Neural cell (in vitro differentiated cells): Measurements from ENCODE around the gene ZFPL1. TPM values are rescaled to one million over a fixed set of nuclear protein-coding genes. Genes with fewer than 3 reads are reported as not detected.

Experiments
- H2AFZ ChIP-seq: fragments of 200-600, 300-800 bp; sonication (generic), shearing (Covaris generic); 2 replicates; pipeline ENCODE4 v1.6.0; 2014; ENCODE audit warnings: low read depth, mild to moderate bottlenecking, antibody characterized with exemption, low read length, moderate library complexity
- H3F3A ChIP-seq: fragments of 200-600 bp; shearing (Covaris generic); 2 replicates; pipeline ENCODE4 v1.6.1; 2016; ENCODE audit warnings: mild to moderate bottlenecking, moderate library complexity, mixed read lengths, antibody characterized with exemption, low read length; ENCODE audit not compliant: insufficient read depth, poor library complexity, severe bottlenecking
- H3K27ac ChIP-seq: fragments of 200-600, 300-800 bp; sonication (generic), shearing (Covaris generic); 2 replicates; pipeline ENCODE4 v1.5.1; 2014; ENCODE audit warnings: mild to moderate bottlenecking, low read length, moderate library complexity
- H3K27me3 ChIP-seq: fragments of 300-800, 200-600 bp; sonication (generic), shearing (Covaris generic); 2 replicates; pipeline ENCODE4 v1.6.0; 2014; ENCODE audit warnings: mild to moderate bottlenecking, low read depth, low read length, moderate library complexity; ENCODE audit not compliant: insufficient read depth
- H3K36me3 ChIP-seq: fragments of 300-800, 200-600 bp; sonication (generic), shearing (Covaris generic); 2 replicates; pipeline ENCODE4 v1.5.1; 2014; ENCODE audit warnings: mild to moderate bottlenecking, antibody characterized with exemption, low read length, moderate library complexity; ENCODE audit not compliant: insufficient read depth
- H3K4me2 ChIP-seq: fragments of 300-800, 200-600 bp; sonication (generic), shearing (Covaris generic); 2 replicates; pipeline ENCODE4 v1.6.0; 2014; ENCODE audit warnings: mild to moderate bottlenecking, low read length
- H3K4me3 ChIP-seq: fragments of 300-800, 200-600 bp; sonication (generic), shearing (Covaris generic); 2 replicates; pipeline ENCODE4 v1.5.1; 2014; ENCODE audit warnings: mild to moderate bottlenecking, low read length, moderate library complexity
- H3K79me2 ChIP-seq: fragments of 200-600 bp; shearing (Covaris generic); replicated peaks from 2 replicates; pipeline ENCODE4 v1.6.0; 2014; ENCODE audit warnings: mild to moderate bottlenecking, low read length, moderate library complexity; ENCODE audit not compliant: insufficient read depth
- H3K9ac ChIP-seq: fragments of 300-800, 200-600 bp; sonication (generic), shearing (Covaris generic); 2 replicates; pipeline ENCODE4 v1.6.1; 2016; ENCODE audit warnings: mild to moderate bottlenecking, low read length, mixed read lengths
- H3K9me2 ChIP-seq: fragments of 200-600 bp; shearing (Covaris generic); 2 replicates; pipeline ENCODE4 v1.6.1; 2016; ENCODE audit warnings: mild to moderate bottlenecking, low read length, mixed read lengths; ENCODE audit not compliant: insufficient read depth
- H3K9me3 ChIP-seq: fragments of 200-600, 300-800 bp; sonication (generic), shearing (Covaris generic); 2 replicates; pipeline ENCODE4 v1.6.1; 2016; ENCODE audit warnings: mild to moderate bottlenecking, mixed run types, low read length, moderate library complexity, mixed read lengths
- H4K20me1 ChIP-seq: fragments of 200-600 bp; shearing (Covaris generic); 2 replicates; pipeline ENCODE4 v1.6.1; 2016; ENCODE audit warnings: mild to moderate bottlenecking, mixed run types; ENCODE audit not compliant: insufficient read depth
- EP300 ChIP-seq: fragments of 450-650 bp; conservative IDR thresholded peaks from 2 replicates; pipeline ENCODE4 v1.6.1; 2014; ENCODE audit warnings: antibody characterized with exemption, mild to moderate bottlenecking, moderate library complexity; ENCODE audit not compliant: poor library complexity, severe bottlenecking
- EZH2 ChIP-seq: fragments of 200-600, 300-800 bp; shearing (Covaris generic), sonication (generic); IDR thresholded peaks from 2 replicates; pipeline ENCODE4 v1.6.1; 2014; ENCODE audit warnings: antibody characterized with exemption, low read length, borderline replicate concordance, mild to moderate bottlenecking; ENCODE audit not compliant: insufficient read depth, poor library complexity, severe bottlenecking
- MXI1 ChIP-seq: fragments of 450-650 bp; conservative IDR thresholded peaks from 2 replicates; pipeline ENCODE4 v1.6.1; 2014; ENCODE audit warnings: antibody characterized with exemption, mild to moderate bottlenecking; ENCODE audit not compliant: poor library complexity, severe bottlenecking
- POLR2AphosphoS5 ChIP-seq: IDR thresholded peaks from 2 replicates; pipeline ENCODE4 v1.6.1; 2012
- RAD21 ChIP-seq: fragments of 450-650 bp; conservative IDR thresholded peaks from 2 replicates; pipeline ENCODE4 v1.6.1; 2014; ENCODE audit warnings: antibody characterized with exemption, mild to moderate bottlenecking, moderate library complexity
- REST ChIP-seq: IDR thresholded peaks from 2 replicates; pipeline ENCODE4 v1.6.1; 2012; ENCODE audit warnings: borderline replicate concordance
- SMC3 ChIP-seq: fragments of 450-650 bp; conservative IDR thresholded peaks from 2 replicates; pipeline ENCODE4 v1.6.1; 2014; ENCODE audit warnings: antibody characterized with exemption, mild to moderate bottlenecking, moderate library complexity; ENCODE audit not compliant: poor library complexity
- TAF1 ChIP-seq: IDR thresholded peaks from 2 replicates; pipeline ENCODE4 v1.6.1; 2012; ENCODE audit warnings: low read depth
- polyA plus RNA-seq: library from polyadenylated mRNA; depleted of rRNA; stranded (reverse); fragments of >200 nt; gene quantifications from 2 replicates; pipeline ENCODE4 v1.2.3, GENCODE V29; 2014
- TF ChIP-seq, protein P1 (sequence below): fragments of 450-650 bp; IDR thresholded peaks from 2 replicates; pipeline ENCODE4 v1.5.1; 2014; ENCODE audit warnings: antibody characterized with exemption, mild to moderate bottlenecking, moderate library complexity; ENCODE audit not compliant: poor library complexity, severe bottlenecking

Gene ZFPL1
- polyA plus RNA-seq, 1 donor from 2014 or later: 42.0 TPM

DNA sequence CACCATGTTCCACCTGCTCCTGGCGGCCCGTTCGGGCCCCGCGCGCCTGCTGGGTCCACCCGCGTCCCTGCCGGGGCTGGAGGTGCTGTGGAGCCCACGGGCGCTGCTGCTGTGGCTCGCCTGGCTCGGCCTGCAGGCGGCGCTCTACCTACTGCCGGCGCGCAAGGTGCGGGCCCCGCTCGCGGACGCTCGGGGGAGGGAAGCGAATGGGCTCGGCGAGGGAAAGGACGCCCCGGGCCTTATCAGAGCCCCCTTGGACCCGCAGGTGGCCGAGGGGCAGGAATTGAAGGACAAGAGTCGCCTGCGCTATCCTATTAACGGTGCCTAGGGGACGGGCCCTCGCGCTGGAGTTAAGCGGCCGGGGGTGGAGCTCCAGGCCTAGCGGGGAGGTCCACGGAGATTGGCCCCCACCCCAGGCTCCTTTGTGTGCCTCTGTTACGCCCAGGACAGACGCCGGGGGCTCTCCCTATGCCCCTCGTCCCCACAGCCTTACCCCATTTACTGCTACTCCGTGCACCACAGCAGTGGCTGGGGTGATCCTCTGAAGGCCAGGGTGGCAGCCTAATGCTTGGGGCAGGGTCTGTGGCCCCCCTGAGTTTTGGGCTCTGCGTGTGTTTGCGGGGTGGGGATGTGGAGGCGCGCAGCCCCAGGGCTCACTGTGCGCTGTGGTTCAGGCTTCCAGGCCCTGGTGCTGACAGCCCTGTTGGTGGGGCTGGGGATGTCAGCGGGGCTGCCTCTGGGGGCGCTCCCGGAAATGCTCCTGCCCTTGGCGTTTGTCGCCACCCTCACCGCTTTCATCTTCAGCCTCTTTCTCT lies 28.7 kb downstream of the ZFPL1 start:
- Histone ChIP-seq H3K9me2 (no peaks in the 10 kb centered on the region), H3K4me3 (peak overlapping the region; percentile 86), H3K4me2 (peak overlapping the region; percentile 99), H3K79me2 (peaks cover 23% of the 10 kb centered on the region), H3F3A (no peaks in the 10 kb centered on the region), H3K36me3 (no peaks in the 10 kb centered on the region), H2AFZ (peak overlapping the region; percentile 21), H3K9ac (peak overlapping the region; percentile 98), H3K27me3 (no peaks in the 10 kb centered on the region), H3K27ac (peak overlapping the region; percentile 97), H4K20me1 (no peaks in the 10 kb centered on the region), H3K9me3 (no peaks in the 10 kb centered on the region)
- TF ChIP-seq POLR2AphosphoS5 (peak; percentile 54), SMC3 (peak; percentile 22), EZH2 (no peak), TAF1 (no peak), REST (no peak), RAD21 (peak; percentile 34)
- TF ChIP-seq, protein P1, sequence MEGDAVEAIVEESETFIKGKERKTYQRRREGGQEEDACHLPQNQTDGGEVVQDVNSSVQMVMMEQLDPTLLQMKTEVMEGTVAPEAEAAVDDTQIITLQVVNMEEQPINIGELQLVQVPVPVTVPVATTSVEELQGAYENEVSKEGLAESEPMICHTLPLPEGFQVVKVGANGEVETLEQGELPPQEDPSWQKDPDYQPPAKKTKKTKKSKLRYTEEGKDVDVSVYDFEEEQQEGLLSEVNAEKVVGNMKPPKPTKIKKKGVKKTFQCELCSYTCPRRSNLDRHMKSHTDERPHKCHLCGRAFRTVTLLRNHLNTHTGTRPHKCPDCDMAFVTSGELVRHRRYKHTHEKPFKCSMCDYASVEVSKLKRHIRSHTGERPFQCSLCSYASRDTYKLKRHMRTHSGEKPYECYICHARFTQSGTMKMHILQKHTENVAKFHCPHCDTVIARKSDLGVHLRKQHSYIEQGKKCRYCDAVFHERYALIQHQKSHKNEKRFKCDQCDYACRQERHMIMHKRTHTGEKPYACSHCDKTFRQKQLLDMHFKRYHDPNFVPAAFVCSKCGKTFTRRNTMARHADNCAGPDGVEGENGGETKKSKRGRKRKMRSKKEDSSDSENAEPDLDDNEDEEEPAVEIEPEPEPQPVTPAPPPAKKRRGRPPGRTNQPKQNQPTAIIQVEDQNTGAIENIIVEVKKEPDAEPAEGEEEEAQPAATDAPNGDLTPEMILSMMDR: peak; percentile 96

- H3K9ac ChIP-seq: peak overlapping the region; percentile 98
Measured at GRCh38 chr11:65113361-65113756, 29.3 kb downstream of the ZFPL1 start.

More at GRCh38 chr11:65113361-65113756, 29.3 kb downstream of the ZFPL1 start:
- H3K27me3 ChIP-seq: no peaks in the 10 kb centered on the region
- no peaks in the 10 kb centered on the region for H3K36me3 ChIP-seq
- peak overlapping the region; percentile 99 for H3K4me2 ChIP-seq
- H3K9me2 ChIP-seq: no peaks in the 10 kb centered on the region
- TF ChIP-seq EP300 (no peak), MXI1 (no peak), RAD21 (no peak), POLR2AphosphoS5 (no peak), SMC3 (no peak), REST (no peak), EZH2 (no peak), TAF1 (no peak)
- TF ChIP-seq, protein P1: no peak
- H3K79me2 ChIP-seq: peaks cover 23% of the 10 kb centered on the region
- H3K4me3 ChIP-seq: peak overlapping the region; percentile 86
- no peaks in the 10 kb centered on the region for H3F3A ChIP-seq
- no peaks in the 10 kb centered on the region for H3K9me3 ChIP-seq
- no peaks in the 10 kb centered on the region for H4K20me1 ChIP-seq
- H3K27ac ChIP-seq: peak overlapping the region; percentile 97
- no peak overlapping the region for H2AFZ ChIP-seq
